Renal cortical epithelial cell (primary cell): ENCODE results near the gene BANK1. TPM values are rescaled to one million over a fixed set of nuclear protein-coding genes. Genes with fewer than 3 reads are reported as not detected.

Experiments used
- DNase-seq: peaks from one replicate; pipeline ENCODE4 v3.0.0-alpha.2; 2011; ENCODE audit warnings: low read depth
- total RNA-seq: library from RNA; depleted of rRNA; stranded (reverse); fragments of >200 nt; gene quantifications from 2 replicates; pipeline ENCODE4 v1.2.3, GENCODE V29; 2014

The BANK1 gene
- total RNA-seq, 1 donor from 2014 or later: 1.9 TPM

DNA sequence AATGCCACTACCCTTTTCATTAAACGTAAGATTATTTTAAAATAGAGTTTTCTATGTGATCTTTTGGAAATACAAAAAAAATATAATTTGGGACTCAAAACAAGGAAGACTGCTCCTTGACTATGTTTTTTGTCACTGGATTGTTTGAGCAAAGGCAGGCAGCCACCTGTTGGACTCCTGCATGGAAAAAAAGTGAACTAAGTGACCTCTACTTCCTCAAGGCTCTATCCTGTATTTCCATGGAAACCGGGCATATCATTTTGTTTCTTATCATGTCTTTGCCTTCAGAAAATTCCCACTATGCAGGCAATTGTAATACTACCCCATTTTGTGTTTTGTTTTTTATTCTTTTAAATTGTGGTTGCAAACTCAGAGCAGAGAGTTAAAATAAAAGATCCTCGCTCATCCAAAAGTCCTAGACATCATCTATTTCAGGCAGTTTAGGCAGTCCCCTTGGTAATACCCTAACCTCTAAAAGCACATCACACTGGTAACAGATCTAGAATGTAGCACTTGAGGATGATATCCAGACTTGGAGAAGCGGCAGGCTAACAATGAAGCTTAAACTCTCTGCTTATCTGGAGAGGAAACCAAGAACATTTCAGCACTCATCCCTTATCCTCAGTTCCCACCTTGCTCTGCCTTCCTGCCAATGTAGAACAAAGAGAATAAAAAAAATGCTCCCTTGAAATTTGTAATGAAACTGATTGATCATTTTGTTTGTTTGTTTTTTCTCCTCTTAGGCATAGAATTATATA is 165.7 kb downstream of the BANK1 start:
- no peak for DNase-seq

GRCh38 chr4:101958547-101958946 is 168.0 kb downstream of the BANK1 start:
- no peak for DNase-seq

DNA sequence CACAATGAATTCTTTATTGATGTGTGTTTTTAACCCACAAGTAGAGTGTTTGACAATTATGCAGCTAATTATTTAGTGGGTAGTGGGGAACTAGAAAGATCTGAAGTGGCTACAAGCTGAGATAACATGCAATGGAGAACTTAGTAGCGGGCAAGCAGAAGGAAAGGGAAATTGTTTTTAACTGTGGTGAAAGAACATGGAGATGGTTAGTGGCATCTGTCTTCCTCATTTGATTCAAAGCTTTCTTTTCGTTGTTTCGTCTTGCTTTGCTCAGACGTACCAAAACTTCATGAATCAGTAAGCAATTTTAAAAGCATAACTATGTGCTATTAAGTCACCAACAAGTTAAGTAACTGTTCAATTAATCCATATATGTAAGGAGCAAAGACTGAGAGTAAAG is 169.9 kb downstream of the BANK1 start:
- DNase-seq: no peak

DNA sequence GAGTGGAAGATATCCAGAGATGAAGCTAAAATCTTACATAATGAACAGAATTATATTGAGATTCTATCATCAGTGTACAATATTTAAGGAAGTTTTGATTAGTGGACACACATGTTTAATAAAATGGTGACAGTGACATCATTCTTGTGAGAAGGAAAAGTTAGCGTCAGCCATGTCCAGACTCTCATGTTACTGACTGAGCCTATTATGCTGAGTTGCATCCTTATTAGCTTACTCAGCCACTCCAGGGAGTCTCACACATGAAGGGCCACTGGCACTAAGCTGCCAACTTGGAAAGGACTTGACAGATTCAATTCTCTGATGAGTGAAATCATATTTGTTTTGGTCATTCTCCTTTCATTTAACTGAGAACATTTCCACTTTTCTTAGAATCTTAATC is 170.6 kb downstream of the BANK1 start:
- DNase-seq: peak; percentile 50

DNA sequence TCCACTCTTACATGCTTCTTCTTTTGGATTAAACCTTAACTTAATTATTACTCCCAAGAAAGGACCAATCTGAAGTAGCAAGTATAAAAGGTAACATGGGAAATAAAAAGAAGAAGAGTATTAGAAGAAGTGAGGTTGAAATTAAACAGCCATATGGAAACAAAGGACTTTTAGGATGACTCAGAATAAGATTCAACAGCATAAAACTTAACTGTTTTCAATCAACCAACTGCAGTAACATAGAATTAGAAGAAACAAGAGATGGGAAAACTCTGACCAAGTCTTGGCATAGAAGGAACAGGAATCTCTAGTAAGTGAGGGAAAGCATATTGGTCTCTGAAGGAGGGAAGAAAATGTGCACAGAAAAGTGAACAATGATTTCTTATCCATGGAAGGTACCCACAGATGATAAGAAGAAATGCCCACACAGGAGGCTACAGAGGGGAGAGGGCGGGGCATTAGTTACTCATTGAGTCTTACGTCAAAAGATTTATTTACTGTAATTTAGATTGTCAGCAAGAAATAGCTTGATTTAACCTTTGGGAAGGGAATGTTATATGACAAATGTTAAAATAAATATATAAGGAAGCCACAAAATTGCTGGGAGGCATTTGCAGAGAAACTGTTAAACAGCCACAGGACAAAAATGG is 177.3 kb downstream of the BANK1 start:
- DNase-seq: no peak

- no peak for DNase-seq
Measured at GRCh38 chr4:101968364-101968763, 177.8 kb downstream of the BANK1 start.

DNA sequence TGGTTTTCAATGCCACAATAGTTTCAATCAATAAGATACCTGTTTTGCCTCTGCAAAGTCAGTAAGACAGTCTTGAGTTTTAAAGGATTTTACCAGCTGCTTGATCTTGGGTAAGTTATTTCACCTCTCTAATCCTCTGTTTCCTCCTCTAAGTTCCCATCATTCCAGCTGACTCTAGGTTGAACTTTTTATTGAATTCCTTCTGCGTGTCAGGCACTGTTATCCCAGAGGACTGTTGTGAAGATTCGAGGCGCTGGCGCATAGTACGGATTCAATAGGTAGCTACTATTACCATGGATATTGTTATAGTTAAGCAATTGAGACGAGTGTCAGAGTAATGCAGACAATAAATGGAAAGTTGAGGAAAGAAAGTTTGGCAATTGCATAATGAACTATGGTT is 179.4 kb downstream of the BANK1 start:
- no peak for DNase-seq

DNA sequence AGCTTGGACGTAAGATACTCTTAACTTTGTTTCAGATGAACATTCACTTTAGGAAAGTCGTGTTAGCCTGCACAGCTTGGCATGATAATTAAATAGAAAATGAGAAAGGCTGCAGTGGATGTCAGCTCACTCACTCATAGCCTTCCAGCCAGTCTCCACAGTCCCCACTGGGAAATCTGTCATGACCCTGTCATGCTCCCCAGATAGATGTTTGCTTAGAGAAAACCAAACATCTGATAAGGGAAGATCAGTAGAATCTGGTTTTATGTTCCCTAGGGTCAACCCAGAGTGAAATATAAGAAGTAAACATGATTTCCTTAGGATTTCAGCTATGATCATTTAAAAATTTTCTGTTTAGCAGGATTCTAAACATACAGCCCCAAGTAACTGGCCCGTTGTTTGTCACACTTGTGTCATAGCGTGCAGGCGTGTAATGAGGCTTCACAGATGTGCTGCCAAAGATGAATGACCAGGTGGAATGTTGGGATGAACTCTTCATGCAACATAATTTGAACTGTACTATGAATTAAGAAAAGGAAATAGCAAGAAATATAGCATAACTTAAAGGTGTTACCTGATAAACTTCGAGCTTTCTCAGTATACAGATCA is 180.1 kb downstream of the BANK1 start:
- DNase-seq: no peak

GRCh38 chr4:101972791-101973190 is 182.3 kb downstream of the BANK1 start:
- peak; percentile 15 for DNase-seq

- DNase-seq: no peak
Measured at GRCh38 chr4:101973361-101973760, 182.8 kb downstream of the BANK1 start.

- DNase-seq: peak; percentile 94
Measured at GRCh38 chr4:101977076-101977475, 186.5 kb downstream of the BANK1 start.

GRCh38 chr4:101981756-101982155 is 191.2 kb downstream of the BANK1 start:
- peak; percentile 65 for DNase-seq

GRCh38 chr4:101983835-101984234 is 193.3 kb downstream of the BANK1 start:
- DNase-seq: no peak

DNA sequence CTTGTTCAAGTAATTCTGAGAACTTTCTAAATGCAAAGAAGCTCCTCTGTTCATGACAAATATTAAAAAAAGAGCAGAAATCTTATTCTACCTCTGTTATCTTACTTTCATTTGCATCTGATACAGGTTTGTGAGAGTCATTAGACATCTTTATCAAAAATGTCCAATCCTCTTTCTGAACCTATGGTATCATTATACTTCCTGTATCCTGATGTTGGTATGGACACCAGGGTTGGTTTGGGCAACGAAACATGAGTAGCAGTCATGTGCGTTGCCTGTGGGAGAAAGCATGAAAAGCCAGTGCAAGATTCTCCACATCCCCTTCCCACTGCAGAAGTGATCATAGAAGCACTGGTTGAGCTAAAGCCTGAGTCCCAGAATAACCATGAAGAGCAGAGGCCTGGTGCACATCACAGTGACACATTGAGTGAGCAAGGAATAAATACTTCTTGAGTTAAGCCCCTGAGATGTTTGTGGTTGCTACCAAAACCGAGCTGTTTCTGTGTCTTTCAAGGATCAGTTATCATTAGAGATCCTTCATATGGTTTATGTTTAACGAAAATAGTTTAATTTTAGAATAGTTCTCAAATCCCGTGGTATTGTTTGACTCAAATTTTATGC is 197.2 kb downstream of the BANK1 start:
- DNase-seq: no peak

DNA sequence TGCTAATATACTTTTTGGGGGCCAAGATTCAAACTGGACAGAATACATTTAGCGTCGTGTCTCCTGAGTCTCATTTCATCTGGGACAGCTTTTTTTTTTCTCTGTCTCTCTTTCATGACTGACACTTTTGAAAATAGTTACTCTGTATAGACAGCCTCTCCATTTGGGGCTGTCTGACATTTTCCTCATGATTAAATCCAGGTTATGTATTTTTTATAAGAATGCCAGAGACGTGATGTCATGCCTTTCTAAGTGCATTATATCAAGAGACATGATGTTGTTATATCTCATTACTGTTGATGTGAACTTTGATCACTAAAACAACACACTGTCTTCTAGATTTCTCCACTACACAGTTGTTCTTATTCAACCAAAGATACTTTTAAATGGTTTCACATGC is 199.0 kb downstream of the BANK1 start:
- no peak for DNase-seq

DNA sequence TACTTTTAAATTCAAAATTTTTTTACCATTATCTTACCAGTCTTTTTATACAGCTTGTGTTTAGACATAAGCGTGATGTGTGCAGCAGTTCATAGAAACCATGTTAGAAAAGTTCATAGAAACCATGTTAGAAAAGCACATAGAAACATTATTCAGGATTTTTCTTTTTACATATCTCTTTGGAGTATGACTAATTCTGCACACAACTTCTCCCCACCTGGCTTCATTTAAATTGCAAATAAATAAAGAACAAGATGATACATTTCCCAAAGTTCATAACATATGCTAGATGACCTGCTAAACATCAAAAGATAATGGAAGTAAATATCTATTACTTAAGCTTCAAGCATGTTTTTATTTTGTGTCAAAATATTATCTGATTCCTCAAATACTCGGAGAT is 201.9 kb downstream of the BANK1 start:
- DNase-seq: no peak

DNA sequence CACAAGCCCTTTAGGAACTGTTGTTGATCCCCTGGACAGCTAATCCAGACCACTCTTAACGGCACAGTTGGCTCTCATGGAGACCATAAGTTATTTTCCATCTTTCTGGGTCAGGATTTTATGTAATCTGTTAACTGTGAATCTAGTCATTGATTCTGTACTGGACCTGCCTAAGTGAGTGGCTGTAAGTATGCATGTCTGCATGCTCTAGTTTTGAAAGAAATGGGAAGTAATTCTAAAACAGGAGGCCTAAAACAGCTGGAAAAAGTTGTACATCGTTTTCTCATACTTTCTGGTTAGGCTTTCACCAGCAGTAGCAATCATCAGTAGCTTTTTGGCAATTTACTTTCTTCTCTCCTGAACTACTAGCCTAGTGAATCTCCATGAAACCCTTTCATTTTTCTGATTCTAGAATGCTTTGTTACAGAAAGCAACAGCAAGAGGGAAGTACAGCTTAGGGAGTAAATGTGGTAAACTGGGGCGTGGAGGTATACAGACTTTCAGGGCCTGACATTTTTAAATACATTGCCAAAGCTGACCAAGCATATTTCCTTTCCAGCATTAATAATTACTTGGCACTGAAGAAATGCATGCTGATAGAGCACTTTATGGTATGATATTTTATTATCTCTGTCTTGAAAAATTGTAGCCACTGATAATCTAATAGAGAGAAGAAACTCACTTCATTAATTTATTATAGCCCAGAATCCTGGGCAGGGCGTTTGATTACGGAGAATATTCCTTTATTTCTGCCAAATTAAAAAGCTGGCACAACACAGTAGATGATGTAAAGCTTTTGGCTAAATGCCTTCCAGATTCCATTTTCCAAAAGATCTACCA is 202.7 kb downstream of the BANK1 start:
- no peak for DNase-seq

GRCh38 chr4:101993842-101994775 is 203.6 kb downstream of the BANK1 start:
- DNase-seq: no peak

DNA sequence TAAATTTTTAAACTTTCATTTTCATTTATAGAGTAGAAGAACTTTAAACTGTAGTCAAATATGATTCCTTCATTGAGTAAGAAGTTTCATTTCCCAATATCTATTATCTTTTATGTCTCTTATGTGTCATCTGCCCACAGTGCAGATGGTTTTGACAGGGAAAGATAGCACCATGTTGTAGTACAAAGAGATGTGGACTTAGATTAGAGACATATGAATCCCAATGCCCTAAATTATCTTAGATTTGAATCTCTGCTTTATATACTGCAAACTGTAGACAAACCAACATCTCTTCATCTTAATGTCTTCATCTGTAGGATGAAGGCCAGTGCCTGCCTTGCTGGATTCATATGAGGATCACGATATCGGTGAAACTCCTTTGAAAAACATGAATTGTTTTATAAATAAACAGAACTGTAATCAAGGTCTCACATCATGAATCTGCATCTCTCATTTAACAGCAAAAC is 217.5 kb downstream of the BANK1 start:
- no peak for DNase-seq

GRCh38 chr4:102008711-102009110 is 218.2 kb downstream of the BANK1 start:
- no peak for DNase-seq

DNA sequence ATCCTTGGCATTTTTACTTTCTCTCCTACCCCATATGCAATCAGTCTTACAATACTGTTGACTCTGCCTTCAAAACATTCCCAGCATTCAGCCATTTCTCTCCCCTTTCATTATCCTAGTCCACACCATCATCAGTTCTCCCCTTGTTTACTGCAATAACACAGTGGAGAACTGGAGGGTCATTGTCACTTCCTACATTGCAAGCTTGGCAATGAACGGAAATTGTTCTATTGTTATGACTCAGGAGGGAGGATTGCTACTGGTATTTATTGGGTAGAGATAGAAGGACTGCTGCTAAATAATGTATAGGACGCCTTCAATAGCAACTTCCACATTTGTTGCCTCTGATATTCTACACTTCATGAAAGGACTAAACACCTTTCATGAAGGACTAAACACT is 231.8 kb downstream of the BANK1 start:
- DNase-seq: no peak
